Mucosa of descending colon (tissue), 3 donors: ENCODE data around the gene DLL3. TPM values are rescaled to one million over a fixed set of nuclear protein-coding genes. Genes with fewer than 3 reads are reported as not detected.

ENCODE experiments used
- ATAC-seq: fragments of 200-7000 bp; cut with Tn5 transposase; one replicate; pipeline ENCODE4 v1.9.1; 2020; ENCODE audit warnings: mild to moderate bottlenecking, moderate library complexity
- DNase-seq, 3 donors: peaks; one replicate each; pipeline ENCODE4 v3.0.0-alpha.2; 2020
- H3K36me3 ChIP-seq: fragments of 200-600 bp; one replicate; pipeline ENCODE4 v1.8.0; 2021; ENCODE audit warnings: low read depth, mild to moderate bottlenecking
- H3K4me1 ChIP-seq: fragments of 200-600 bp; one replicate; pipeline ENCODE4 v1.8.0; 2021; ENCODE audit warnings: low read depth, mild to moderate bottlenecking
- H3K4me3 ChIP-seq: fragments of 200-600 bp; one replicate; pipeline ENCODE4 v1.8.0; 2021; ENCODE audit warnings: mild to moderate bottlenecking
- H3K9me3 ChIP-seq: fragments of 200-600 bp; one replicate; pipeline ENCODE4 v1.8.0; 2021; ENCODE audit warnings: mild to moderate bottlenecking
- CTCF ChIP-seq: fragments of 200-600 bp; IDR thresholded peaks from one replicate; pipeline ENCODE4 v1.8.0; 2022; ENCODE audit warnings: antibody characterized with exemption, mild to moderate bottlenecking
- intact Hi-C, 2 donors: fragments of 100-400 bp; cut with DNase I in 1 of 2; cut with micrococcal nuclease in 1 of 2; formaldehyde crosslinking; loops; one replicate each; pipeline versions ENCODE4 v1.11.0 to v1.11.1; 2022; cut with DNase I, micrococcal nuclease
- total RNA-seq, 3 donors: library from RNA; stranded (reverse); fragmentation: NEBNext Ultra II Directional in 2 of 3; extraction: Animal tissue kit (Norgen Biotek cat#: 25700) in 2 of 3; gene quantifications; one replicate each; pipeline versions ENCODE4 v1.2.1 to v1.2.4, GENCODE V29; 2021 to 2023
- donor health status: DM: no; HTN: no; CAD: no; lungs with moderate emphysema.
- donor health status: DM: no; HTN: no; CAD: no.
- donor health status: DM: no; HTN: yes; CAD: no.

The DLL3 gene
- total RNA-seq, 3 donors from 2014 or later, result not detected

GRCh38 chr19:39480337-39481228 lies 18.2 kb upstream of the DLL3 start, which contains the start of gene TIMM50:
Gene TIMM50, plus strand, starts transcription at chr19:39480838. Its CDS starts 16 bp downstream, at chr19:39480854.
- peaks cover 10% of the 10 kb centered on the region for H3K4me1 ChIP-seq
- no peaks in the 10 kb centered on the region for H3K36me3 ChIP-seq
- ATAC-seq (peak; percentile 99), DNase-seq (peak; percentile 97 to 99 (median 98))
- TF ChIP-seq CTCF, result no peak
- peak within 1 kb of the TSS; percentile 88 for H3K4me3 ChIP-seq
- intact Hi-C loops, result no loop called here
- H3K9me3 ChIP-seq, result no peaks in the 10 kb centered on the region

- no peaks in the 10 kb centered on the region for H3K9me3 ChIP-seq
- DNase-seq, result no peak
- TF ChIP-seq CTCF, result no peak
- H3K4me1 ChIP-seq, result peaks cover 10% of the 10 kb centered on the region
- ATAC-seq, result peak; percentile 2
- H3K4me3 ChIP-seq, result peak overlapping the region; percentile 88
- intact Hi-C loops, result no loop called here
- no peaks in the 10 kb centered on the region for H3K36me3 ChIP-seq
These were observed 17.6 kb upstream of the DLL3 start for GRCh38 chr19:39481229-39481545.

GRCh38 chr19:39481676-39482075 lies 17.1 kb upstream of the DLL3 start:
- intact Hi-C loops, result no loop called here
- ATAC-seq (no peak), DNase-seq (no peak)
- H3K36me3 ChIP-seq, result no peaks in the 10 kb centered on the region
- no peak for TF ChIP-seq CTCF
- H3K4me3 ChIP-seq, result no peak overlapping the region
- H3K9me3 ChIP-seq, result no peaks in the 10 kb centered on the region
- peaks cover 10% of the 10 kb centered on the region for H3K4me1 ChIP-seq

GRCh38 chr19:39483141-39483540 lies 15.6 kb upstream of the DLL3 start:
- Histone ChIP-seq H3K9me3 (no peaks in the 10 kb centered on the region), H3K36me3 (no peaks in the 10 kb centered on the region), H3K4me3 (no peak overlapping the region), H3K4me1 (peaks cover 10% of the 10 kb centered on the region)
- intact Hi-C loops, result no loop called here
- ATAC-seq, result no peak
- TF ChIP-seq CTCF, result no peak
- DNase-seq, result no peak

- intact Hi-C loops, result no loop called here
- no peak for DNase-seq
- H3K9me3 ChIP-seq, result no peaks in the 10 kb centered on the region
- H3K4me3 ChIP-seq, result no peak overlapping the region
- no peak for TF ChIP-seq CTCF
- ATAC-seq, result no peak
- peaks cover 4% of the 10 kb centered on the region for H3K36me3 ChIP-seq
- no peaks in the 10 kb centered on the region for H3K4me1 ChIP-seq
These were observed 9.0 kb upstream of the DLL3 start for GRCh38 chr19:39489756-39490155.
